HG03039 (cell line): Measurements from ENCODE around the gene FKBP5.
"Not testable (repeated sequence)": the region's sequence is repeated elsewhere in the genome, so short reads cannot be mapped to it uniquely, and the experiment has no call there.

Experiments used
- ATAC-seq: cut with Tn5 transposase; IDR thresholded peaks from one replicate; pipeline ENCODE4 v1.9.1; 2021; ENCODE audit warnings: mild to moderate bottlenecking, moderate library complexity; ENCODE audit not compliant: unreplicated experiment

FKBP5 gene

DNA sequence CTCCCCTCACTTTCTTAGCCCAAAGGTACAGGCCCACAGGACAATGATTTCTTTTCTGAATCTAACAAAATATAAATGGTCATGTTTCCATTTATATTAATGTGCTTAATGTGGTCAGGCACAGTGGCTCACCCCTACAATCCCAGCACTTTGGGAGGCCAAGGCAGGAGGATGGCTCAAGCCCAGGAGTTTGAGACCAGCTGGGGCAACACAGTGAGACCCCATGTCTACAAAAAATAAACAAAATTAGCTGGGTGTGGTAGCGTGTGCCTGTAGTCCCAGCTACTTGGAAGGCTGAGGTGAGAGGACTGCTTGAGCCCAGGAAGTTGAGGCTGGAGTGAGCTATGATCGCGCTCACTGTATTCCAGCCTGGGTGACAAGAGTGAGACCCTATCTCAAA lies 98.8 kb downstream of the FKBP5 start:
- ATAC-seq, result no peak

DNA sequence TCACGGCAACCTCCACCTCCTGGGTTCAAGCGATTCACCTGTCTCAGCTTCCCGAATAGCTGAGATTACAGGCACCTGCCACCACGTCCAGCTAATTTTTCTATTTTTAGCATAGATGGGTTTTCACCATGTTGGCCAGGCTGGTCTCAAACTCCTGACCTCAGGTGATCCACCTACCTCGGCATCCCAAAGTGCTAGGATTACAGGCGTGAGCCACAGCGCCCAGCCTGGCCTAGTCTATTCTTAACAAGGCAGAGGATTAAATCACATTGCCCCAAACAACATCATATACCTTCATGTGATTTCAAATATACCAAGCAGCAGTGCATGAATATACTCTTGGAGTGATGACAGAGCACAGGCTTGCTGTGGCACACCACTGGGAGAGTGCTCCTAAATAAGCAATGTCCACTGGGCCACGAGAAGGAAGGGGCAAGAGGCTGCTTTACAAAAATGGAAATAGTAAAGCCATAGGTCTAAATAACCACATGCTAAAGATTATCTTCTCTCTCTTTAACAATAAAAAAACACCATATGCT lies 99.4 kb downstream of the FKBP5 start:
- ATAC-seq, result no peak

DNA sequence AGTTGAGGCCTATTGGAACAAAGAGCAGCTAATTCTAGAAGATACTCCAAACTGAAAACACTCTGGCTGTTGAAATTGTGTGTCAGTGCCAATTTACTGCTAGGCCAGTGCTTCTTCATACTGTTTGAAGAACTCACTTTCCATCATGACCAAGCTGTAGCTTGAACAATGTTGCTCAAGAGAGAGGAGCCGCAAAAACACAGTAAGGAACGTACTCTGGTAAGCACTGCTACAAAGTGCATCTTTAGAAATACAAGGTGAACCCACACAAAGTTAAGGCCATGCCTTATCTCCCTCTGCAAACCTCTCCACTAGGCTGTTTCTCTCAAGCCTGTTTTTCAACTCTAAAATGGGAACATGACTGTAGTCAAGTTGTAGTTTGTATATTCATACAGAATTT lies 101.5 kb downstream of the FKBP5 start:
- ATAC-seq, result no peak

GRCh38 chr6:35586542-35586941 lies 102.2 kb downstream of the FKBP5 start:
- ATAC-seq, result no peak

GRCh38 chr6:35585658-35586057 lies 103.1 kb downstream of the FKBP5 start:
- ATAC-seq, result no peak

DNA sequence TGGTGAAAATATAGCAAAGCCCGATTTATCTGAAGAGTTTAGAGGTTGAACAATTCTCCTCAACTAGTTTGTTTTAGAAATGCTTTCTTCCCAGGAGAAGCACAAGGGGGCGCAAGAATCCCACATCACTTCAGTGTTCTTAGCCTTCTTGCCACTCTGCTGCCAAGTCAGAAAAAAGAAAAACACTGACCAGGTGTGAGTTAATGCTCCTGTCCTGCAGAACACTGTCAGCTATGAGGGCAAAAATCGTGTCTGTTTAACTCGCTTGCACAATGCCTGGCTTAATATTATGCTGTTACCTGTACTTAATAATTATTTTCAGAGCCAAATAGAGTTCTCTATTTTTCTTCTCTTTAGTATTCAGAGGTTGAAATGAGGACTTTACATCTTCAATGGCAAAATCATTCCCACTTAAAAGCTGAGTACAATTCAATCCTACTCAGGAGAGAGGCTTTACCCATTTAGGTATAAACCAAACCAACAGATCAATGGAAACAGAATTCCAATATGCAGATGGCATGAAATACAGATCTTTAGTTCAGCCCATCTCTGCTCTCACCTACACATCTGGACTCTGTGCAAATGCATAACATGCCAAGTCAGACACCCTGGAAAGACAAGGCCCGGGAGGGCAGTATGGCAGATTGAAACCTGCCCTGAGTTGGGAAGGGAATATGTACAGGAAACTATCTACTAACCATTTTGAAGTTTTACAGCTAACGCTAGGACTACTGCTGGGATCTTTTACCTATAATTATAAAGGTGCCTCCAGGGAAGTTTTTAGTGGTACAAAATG lies 104.6 kb downstream of the FKBP5 start:
- ATAC-seq, result no peak

- ATAC-seq, result no peak
These were observed 106.4 kb downstream of the FKBP5 start for GRCh38 chr6:35582315-35582714.

GRCh38 chr6:35581633-35582032 lies 107.1 kb downstream of the FKBP5 start:
- no peak for ATAC-seq

DNA sequence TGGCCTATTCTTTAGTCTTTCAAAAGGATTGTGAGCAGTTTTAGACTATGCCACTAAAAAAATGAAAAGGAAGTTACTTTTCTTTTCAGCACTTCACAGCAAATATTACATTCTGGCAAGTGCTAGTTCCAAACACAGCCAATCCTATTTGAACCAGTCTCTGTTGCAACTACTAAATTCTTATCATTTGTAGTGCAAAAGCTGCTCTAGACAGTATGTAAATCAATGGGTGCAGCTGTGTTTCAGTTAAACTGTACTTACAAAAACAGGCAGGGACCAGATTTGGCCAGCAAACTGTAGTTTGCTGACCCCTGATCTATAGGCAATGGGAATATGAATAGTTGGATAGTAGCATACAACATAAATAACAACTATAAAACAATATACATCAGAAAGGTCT lies 107.9 kb downstream of the FKBP5 start:
- no peak for ATAC-seq

DNA sequence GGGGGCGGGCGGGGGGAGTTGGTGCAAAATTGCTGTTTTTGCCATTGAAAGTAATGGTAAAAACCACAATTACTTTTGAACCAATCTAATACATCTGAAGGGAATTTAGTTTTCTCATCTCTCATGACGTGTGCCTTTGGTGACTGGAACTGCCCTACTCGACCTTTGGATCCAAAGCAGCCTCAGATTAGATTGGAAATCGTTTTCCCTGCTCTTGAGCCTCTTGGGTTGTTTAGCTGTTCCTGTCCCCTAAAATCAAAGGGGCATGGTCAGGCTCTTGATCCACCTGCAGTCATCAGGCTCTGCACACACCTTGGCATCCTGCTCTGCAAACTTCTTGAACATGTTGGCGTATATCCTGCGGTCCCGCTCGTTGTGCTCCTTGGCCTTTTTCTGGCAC lies 112.0 kb downstream of the FKBP5 start:
- ATAC-seq, result no peak

DNA sequence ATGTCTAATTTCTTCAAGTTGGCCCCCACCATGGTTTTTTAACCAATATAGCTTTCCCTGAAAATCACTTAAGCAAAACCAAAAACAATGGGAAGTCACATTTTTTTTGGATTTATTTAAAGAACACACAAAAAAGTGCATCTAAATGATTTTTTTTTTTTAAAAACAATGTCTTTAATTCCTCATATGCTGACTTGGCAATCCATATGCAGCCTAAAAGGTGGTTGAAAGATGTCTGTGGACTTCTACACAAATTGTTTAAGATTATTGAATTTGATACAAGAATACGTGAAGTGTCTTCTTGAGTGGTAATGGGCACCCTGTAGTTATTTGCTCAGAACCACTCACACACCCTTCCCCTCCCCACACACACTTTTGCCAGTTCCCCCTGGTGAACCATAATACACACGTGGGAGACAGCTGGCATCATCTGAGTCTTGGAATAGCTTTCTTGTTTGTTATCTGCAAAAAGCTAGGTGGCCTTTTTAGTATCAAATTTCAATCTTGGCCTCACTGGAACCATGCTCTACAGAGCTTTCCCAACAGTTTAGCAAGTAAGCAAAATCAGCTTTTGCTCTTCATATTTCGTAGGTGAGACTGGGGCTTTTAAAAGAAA lies 115.1 kb downstream of the FKBP5 start:
- no peak for ATAC-seq

DNA sequence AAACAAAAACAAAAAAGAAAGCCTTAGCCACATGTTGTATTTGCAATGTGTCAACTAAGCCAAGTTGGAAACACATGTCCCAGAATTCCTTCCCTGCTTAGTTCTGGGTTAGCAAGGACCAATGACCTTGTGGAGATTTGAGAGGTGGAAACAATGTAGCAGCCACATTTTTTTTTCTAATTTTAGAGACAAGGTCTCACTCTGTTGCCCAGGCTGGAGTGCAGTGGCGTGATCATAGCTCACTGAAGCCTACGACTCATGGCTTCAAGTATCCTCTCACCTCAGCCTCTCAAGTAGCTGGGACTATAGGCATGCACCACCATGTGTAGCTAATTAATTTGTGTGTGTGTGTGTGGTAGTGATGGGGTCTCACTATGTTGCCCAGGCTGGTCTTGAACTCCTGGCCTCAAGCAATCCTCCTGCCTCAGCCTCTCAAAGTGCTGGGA lies 117.8 kb downstream of the FKBP5 start:
- not testable (repeated sequence) for ATAC-seq

- ATAC-seq, result no peak
These were observed 119.7 kb downstream of the FKBP5 start for GRCh38 chr6:35569011-35569461.

DNA sequence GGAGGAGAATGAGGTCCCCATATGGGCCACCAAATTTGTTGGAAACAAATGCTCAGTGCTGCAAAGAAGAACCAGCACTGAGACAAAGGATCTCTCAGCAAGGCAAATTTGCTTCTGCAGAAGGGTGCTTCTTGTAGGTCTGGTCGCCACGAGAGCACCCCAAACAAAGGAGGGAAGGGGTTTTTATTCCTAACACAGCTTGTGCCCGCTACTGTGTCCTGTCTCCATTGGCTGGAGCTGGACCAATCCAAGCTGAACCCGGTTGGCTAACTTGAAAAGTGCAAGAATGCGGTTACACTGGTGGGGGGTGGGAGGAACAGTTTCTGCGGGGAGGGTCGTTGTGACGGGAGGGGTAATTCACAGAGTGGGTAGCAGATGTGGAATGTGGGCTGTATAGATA lies 121.9 kb downstream of the FKBP5 start:
- no peak for ATAC-seq

GRCh38 chr6:35564733-35565132 lies 124.0 kb downstream of the FKBP5 start:
- ATAC-seq, result no peak

DNA sequence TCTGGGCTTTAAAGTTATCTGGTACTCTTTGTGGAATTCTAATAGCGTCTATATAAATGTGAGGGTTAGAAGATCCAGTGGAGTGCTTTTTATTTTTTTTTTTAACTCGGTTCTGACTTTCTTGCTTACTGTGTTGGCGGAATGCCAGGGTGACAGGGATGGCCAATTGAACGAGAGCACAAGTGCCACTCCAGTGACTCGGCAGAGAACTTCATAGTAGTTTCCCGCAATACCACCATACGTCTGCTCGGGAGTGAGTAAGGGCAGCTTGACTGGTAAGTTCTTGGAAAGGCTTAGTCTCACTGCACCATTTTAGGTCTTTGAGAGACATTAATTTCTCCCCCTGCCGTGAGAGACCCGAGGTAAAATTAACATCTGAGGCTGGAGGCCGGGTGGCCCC lies 126.7 kb downstream of the FKBP5 start:
- no peak for ATAC-seq

DNA sequence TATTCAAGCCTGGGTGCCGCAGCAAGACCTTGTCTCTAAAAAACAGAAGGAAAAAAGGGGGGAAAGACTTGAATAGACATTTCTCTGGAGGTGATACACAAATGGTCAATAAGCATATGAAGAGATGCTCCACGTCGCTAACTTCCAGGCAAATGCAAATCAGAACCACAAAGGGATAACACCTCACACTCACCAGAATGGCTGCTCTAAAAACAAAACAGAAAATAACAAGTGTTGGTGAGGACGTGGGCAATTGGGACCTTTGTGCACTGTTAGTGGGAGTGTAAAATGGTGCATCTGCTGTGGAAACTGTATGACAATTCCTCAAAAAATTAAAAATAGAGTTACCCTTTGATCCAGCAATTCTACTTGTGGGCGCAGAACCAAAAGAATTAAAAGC lies 127.6 kb downstream of the FKBP5 start:
- ATAC-seq, result no peak

DNA sequence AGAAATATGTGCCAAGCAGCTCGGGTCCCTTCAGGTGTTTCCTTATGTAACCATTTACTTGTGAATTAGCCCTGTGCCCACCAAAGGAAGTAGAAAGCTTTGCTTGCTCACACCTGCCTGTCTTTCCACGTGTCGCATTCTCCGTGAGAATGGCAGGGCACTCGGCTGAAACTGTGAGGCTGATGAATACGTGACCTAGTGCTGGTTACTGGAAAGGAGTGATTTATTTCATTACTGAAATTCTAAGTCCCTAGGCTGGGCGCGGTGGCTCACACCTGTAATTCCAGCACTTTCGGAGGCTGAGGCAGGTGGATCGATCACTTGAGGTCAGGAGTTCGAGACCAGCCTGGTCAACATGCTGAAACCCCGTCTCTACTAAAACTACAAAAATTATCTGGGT lies 130.1 kb downstream of the FKBP5 start:
- no peak for ATAC-seq

GRCh38 chr6:35557239-35557638 lies 131.5 kb downstream of the FKBP5 start:
- no peak for ATAC-seq

GRCh38 chr6:35554811-35555210 lies 133.9 kb downstream of the FKBP5 start:
- no peak for ATAC-seq

GRCh38 chr6:35553315-35553714 lies 135.4 kb downstream of the FKBP5 start:
- no peak for ATAC-seq

DNA sequence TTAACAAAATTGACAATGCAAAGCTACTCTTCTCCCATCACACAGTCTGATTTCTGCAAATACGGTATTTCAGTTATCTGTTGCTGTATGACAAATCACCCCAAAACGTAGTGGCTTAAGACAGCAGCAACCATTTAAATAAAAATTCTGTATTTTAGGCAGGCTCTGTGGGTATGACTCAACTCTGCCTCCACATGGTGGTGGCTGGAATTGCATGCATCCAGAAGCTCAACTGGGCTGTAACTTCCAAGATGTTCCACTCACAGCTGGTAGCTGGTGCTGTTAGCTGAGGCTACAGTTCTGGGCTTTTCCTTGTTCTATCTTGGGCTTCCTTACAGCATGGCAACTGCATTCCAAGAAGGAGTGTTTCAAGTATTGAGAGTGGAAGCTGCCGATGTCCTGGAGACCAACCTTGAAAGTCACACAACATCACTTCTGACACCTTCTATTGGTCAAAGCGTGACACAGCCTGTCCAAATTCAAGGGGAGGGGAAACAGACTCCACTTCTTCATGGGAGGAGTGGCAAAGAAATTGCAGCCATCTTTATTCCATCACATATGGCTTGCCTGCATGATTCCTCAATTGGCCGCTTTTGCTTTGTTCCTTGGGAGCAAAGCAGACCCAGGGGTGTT lies 136.3 kb downstream of the FKBP5 start:
- ATAC-seq, result no peak
